GM13976 (cell line): ENCODE measurements around the gene VAT1L.

Experiments used
- DNase-seq: peaks from one replicate; pipeline ENCODE4 v3.0.0; 2012; ENCODE audit warnings: low spot score
- in situ Hi-C: fragments of 300-500 bp; cut with MboI; formaldehyde crosslinking; loops from one replicate; pipeline ENCODE4 v1.12.0; 2022; ENCODE audit warnings: low sequenced_read_pairs, mixed read lengths, inconsistent platforms; ENCODE audit not compliant: unreplicated experiment
- TF ChIP-seq, protein P1 (sequence below): IDR thresholded peaks from 2 replicates; pipeline ENCODE4 v1.5.1; 2012; ENCODE audit warnings: borderline replicate concordance, mild to moderate bottlenecking; ENCODE audit not compliant: insufficient read depth; ENCODE audit errors: extremely low read depth, missing control alignments, control extremely low read depth

Gene VAT1L, protein sequence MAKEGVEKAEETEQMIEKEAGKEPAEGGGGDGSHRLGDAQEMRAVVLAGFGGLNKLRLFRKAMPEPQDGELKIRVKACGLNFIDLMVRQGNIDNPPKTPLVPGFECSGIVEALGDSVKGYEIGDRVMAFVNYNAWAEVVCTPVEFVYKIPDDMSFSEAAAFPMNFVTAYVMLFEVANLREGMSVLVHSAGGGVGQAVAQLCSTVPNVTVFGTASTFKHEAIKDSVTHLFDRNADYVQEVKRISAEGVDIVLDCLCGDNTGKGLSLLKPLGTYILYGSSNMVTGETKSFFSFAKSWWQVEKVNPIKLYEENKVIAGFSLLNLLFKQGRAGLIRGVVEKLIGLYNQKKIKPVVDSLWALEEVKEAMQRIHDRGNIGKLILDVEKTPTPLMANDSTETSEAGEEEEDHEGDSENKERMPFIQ

DNA sequence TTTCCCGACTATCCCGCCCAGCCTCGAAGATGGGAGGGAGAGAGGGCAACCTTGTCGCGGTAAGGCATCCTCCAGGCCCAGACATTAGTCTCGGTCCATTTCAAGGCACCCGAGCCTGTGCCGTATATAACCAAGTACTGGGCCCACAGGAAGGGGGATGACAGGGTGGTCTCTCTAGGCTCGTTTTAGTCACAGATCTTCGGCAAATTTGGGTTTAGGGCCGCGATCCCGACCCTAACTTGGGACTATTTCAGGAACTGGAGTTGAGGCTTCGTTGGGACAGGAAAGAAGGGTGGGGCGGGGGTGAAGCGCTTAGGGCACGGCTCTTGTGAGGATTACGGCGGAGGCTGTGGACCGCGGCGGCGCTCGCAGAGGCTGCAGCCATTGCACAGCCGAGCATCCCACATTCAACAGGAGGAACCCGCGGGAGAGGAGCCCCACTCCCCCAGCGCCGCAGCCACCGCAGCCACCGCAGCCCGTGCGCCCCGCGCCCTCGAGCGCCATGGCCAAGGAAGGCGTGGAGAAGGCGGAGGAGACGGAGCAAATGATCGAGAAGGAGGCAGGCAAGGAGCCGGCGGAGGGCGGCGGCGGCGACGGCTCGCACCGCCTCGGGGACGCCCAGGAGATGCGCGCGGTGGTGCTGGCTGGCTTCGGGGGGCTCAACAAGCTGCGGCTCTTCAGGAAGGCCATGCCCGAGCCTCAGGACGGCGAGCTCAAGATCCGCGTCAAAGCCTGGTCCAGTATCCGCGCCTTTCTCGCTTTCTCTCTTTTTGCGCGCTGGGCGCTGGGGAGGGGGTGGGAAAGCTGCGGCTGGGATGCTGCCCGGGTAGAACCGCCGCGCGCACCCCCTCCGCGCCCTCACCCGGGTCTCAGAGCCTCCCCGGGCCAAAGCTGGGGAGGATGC is at the start of gene VAT1L:
Gene VAT1L (plus strand): TSS at position 384 of the 904 bp plus-strand sequence. CDS start 119 bp downstream, at position 503.
- in situ Hi-C loops: no loop called here
- TF ChIP-seq, protein P1, sequence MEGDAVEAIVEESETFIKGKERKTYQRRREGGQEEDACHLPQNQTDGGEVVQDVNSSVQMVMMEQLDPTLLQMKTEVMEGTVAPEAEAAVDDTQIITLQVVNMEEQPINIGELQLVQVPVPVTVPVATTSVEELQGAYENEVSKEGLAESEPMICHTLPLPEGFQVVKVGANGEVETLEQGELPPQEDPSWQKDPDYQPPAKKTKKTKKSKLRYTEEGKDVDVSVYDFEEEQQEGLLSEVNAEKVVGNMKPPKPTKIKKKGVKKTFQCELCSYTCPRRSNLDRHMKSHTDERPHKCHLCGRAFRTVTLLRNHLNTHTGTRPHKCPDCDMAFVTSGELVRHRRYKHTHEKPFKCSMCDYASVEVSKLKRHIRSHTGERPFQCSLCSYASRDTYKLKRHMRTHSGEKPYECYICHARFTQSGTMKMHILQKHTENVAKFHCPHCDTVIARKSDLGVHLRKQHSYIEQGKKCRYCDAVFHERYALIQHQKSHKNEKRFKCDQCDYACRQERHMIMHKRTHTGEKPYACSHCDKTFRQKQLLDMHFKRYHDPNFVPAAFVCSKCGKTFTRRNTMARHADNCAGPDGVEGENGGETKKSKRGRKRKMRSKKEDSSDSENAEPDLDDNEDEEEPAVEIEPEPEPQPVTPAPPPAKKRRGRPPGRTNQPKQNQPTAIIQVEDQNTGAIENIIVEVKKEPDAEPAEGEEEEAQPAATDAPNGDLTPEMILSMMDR: no peak
- peak; percentile 48 for DNase-seq

DNA sequence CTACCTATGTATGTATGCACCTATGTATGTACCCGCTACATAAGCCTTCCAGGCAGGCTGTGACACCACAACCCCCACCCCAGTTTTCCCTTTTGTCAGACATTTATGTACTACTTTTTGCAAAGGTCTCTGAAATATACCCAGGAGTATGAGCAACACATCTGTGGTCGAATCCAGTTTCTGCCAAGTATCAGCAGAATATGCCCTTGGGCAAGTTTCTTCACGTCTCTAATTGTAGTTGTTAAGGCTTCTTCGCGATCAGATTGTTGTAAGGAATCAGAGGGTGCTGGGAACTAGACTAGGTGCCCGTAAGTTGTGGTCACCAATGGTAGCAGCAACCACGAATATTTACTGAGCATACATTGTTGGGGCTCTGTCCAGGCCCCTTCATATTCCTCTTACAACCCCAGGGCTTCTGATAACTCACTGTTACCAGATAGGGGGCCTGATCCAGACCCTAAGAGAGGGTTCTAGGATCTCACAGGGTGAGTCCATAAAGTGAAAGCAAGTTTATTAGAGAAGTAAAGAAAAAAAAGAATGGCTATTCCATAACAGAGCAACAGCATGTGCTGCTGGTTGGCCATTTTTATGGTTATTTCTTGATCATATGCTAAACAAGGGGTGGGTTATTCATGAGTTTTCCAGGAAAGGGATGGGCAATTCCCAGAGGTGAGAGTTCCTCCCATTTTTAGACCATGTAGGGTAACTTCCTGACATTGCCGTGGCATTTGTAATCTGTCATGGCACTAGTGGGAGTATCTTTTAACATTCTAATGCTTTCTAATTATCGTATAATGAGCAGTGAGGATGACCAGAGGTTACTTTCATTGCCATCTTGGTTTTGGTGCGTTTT is 49.4 kb upstream of the VAT1L start:
- TF ChIP-seq, protein P1: no peak
- no peak for DNase-seq
- in situ Hi-C loops: no loop called here

DNA sequence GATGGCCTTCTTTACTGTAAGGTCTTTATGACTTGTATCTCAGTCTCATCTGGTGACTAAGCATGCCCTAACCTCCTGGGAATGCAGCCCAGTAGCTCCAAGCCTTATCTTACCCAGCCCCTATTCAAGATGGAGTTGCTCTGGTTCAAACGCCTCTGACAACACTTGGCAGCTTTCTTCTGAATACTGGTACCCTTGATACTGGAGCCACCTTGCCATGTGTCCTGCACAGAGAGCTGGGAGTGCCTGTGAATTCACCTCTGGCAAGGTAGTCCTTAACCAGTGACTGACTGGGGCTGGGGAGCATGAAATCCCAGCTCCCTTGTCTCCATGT is 48.8 kb upstream of the VAT1L start:
- DNase-seq: no peak
- in situ Hi-C loops: no loop called here
- TF ChIP-seq, protein P1: no peak

DNA sequence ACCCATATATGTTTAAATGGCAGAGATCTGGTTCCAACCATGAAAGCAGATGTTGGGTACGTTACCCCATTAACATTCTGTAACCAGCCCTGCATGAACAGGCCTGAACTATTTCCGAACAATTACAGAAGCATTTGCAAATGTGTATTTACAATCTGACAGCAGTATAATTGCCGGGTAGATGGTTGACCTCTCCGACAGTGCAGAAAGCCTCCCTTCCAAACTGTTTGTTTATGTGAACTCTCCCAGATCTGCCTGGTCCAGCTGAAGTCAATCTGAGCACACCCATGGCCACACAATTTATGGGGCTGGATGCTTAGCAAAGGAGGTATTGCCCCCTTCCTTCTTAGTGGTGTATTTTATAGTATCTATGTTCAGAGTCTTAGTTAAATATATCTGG is 44.2 kb upstream of the VAT1L start:
- in situ Hi-C loops: no loop called here
- DNase-seq: no peak
- TF ChIP-seq, protein P1: no peak

DNA sequence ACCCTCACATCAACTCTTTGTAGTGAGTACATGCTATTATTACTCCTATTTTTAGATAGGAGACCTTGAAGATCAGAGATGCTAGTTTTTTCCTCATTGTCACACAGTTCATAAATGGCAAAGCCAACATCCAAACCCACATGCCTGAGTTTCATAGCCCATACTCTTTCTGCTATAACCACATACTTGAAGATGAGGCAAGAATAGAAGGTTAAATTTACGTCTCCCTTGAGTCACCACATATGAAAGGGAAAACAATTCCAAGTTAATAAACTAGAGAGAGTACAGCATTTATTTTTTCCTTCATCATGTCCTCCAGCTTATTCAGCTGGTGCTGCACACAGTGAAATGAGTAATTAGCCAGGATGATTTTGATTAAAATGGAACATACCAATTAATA is 42.4 kb upstream of the VAT1L start:
- TF ChIP-seq, protein P1: no peak
- no peak for DNase-seq
- in situ Hi-C loops: no loop called here
